Heart left ventricle (tissue), 16 donors: Measurements from ENCODE around the gene MYH14. TPM values are rescaled to one million over a fixed set of nuclear protein-coding genes. Genes with fewer than 3 reads are reported as not detected.

Experiments
- ATAC-seq, 4 donors: fragments of 200-7000 bp; cut with Tn5 transposase; one replicate each; pipeline ENCODE4 v1.9.1; 2020 to 2022; ENCODE audit warnings: moderate library complexity in 4 of 4, mild to moderate bottlenecking in 3 of 4, moderate number of reproducible peaks in 1 of 4
- DNase-seq, 5 donors: peaks; one replicate each; pipeline ENCODE4 v3.0.0-alpha.2; 2020
- H3K27ac ChIP-seq, 12 donors: fragments of 200-600 bp; sonication (generic) in 4 of 12; one replicate each; pipeline versions ENCODE4 v1.5.0 to v1.8.0; 2016 to 2022; ENCODE audit warnings: mild to moderate bottlenecking in 2 of 12
- H3K27me3 ChIP-seq, 9 donors: fragments of 200-600 bp; sonication (generic) in 2 of 9; one replicate each; pipeline versions ENCODE4 v1.5.1 to v1.8.0; 2016 to 2022; ENCODE audit warnings: mild to moderate bottlenecking in 3 of 9
- H3K36me3 ChIP-seq, 9 donors: fragments of 200-600 bp; sonication (generic) in 2 of 9; one replicate each; pipeline versions ENCODE4 v1.5.0 to v1.8.0; 2018 to 2022; ENCODE audit warnings: mild to moderate bottlenecking in 2 of 9
- H3K4me1 ChIP-seq, 12 donors: fragments of 200-600 bp; sonication (generic) in 4 of 12; one replicate each; pipeline versions ENCODE4 v1.5.0 to v1.8.0; 2016 to 2022; ENCODE audit warnings: mild to moderate bottlenecking in 3 of 12
- H3K4me3 ChIP-seq, 12 donors: fragments of 200-600 bp; sonication (generic) in 4 of 12; one replicate each; pipeline versions ENCODE4 v1.5.0 to v1.8.0; 2017 to 2022; ENCODE audit warnings: mild to moderate bottlenecking in 9 of 12, moderate library complexity in 4 of 12
- H3K9me3 ChIP-seq, 12 donors: fragments of 200-600 bp; sonication (generic) in 4 of 12; one replicate each; pipeline versions ENCODE4 v1.5.0 to v1.8.0; 2016 to 2022; ENCODE audit warnings: mild to moderate bottlenecking in 1 of 12
- CTCF ChIP-seq, 12 donors: fragments of 200-600 bp; sonication (generic) in 4 of 12; IDR thresholded peaks; one replicate each; pipeline versions ENCODE4 v1.5.0 to v1.8.0; 2018 to 2022; ENCODE audit warnings: antibody characterized with exemption in 12 of 12, mild to moderate bottlenecking in 5 of 12
- POLR2A ChIP-seq, 2 donors: fragments of 450-650 bp; IDR thresholded peaks; one replicate each; pipeline ENCODE4 v1.6.1; 2017; ENCODE audit warnings: antibody characterized with exemption in 2 of 2, mild to moderate bottlenecking in 2 of 2, moderate library complexity in 2 of 2
- WGBS, 4 donors: extraction: QIAGEN DNeasy Blood & Tissue Kit in 2 of 4; methylation state at CpG; one replicate each; pipeline versions ENCODE4 v1.1.5 to v1.1.7; 2013 to 2018; 5-methylcytosine and 5-hydroxymethylcytosine counted together
- intact Hi-C, 10 donors: fragments of 100-400 bp; cut with DNase I; formaldehyde crosslinking; loops; one replicate each; pipeline versions ENCODE4 v1.11.1 to v1.14.2; 2022
- polyA plus RNA-seq, 2 donors: library from polyadenylated mRNA; stranded (reverse); fragments of 200-250 nt; gene quantifications; one replicate each; pipeline ENCODE4 v1.2.3, GENCODE V29; 2013
- total RNA-seq, 9 donors: library from RNA; depleted of rRNA in 2 of 9; stranded (reverse); fragments of >200 nt in 2 of 9; fragmentation: NEBNext Ultra II Directional in 3 of 9; extraction: Animal tissue kit (Norgen Biotek cat#: 25700) in 3 of 9; gene quantifications; one replicate each; pipeline versions ENCODE4 v1.1.0 to v1.2.4, GENCODE V29; 2016 to 2023
- donor health status: ischemic (EF 13 %, LVEDD 7.1; RV severe dilation, severe dysfunction).
- donor health status: healthy with polysubstance abuse.
- donor health status: DM: no; HTN: yes; CAD: no.
- donor health status: DM: no; HTN: no; CAD: no.
- donor health status: ischemic (EF 25% LVEDD 6.9; RV normal size, moderate dysfunction).
- donor health status: ischemic (EF 25% LVEDD 5.7; RV mildly dilated, moderate dysfunction).
- donor health status: healthy.
- donor health status: DM: yes; HTN: yes; CAD: no.
- donor health status: ischemic (EF 35%, LVEDD 5.7; RV mildly dilated, moderate dysfunction).
- donor health status: nonischemic (EF 11% LVEDD 7.7; RV severe dilation, severe dysfunction).
- donor health status: DM: yes; HTN: yes; CAD: no.
- donor health status: PGD.
- donor health status: ischemic (EF 29% LVEDD 5.4; RV normal size, mild dysfunction).
- donor health status: nonischemic (EF 23%, LVEDD 6.1; RV moderate dilation, normal function).

MYH14 gene
- total and polyA plus RNA-seq, 11 donors: 45.8 to 132 (median 90.5) TPM

DNA sequence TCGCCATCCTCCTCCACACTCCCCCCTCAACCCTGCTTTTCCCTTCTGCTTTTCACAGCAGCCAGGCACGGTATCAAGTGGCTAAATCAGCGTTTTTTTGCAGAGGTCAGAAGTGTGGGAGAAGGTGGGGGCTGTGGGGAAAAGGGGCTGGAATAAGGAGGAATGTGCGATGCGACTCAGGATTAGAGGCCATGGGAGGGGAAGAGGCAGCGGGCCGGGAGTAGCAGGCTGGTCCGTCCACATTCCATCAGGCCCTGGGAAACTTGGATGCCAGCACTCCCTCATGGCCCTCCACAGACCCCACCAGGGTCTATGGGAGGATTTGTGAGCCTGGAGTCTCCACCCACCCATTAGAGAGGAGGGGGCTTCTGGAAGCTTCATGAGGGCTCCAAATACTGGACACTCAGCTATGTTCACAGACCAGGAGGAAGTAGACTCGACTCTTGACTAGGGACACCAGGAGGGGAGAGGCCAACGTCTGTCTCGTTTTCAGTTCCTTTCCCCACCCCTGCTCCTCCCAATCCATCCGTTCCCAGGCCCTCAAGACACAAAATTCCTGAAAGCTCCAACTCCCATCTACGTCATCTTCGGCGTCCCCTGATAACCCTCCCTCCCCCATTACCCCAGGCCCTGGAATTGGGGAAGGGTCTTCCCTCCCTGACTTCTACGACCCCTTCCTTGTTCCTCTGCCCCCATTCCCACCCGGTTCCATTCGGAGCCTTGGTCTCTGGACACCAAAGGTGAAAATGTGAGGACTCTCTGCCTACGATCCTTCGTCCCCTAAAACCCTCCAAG is 129.0 kb downstream of the MYH14 start:
- DNase-seq (peak in 3 of 5 donors; percentile 35 to 57 (median 51)), ATAC-seq (no peak)
- Histone ChIP-seq H3K27me3 (peaks cover 2 to 59% (median 21%) of the 10 kb centered on the region in 9 donors), H3K27ac (peak overlapping the region; percentile 42 to 92 (median 69)), H3K4me3 (peak overlapping the region in 11 of 12 donors; percentile 25 to 69 (median 54)), H3K4me1 (peaks cover 0 to 45% (median 17%) of the 10 kb centered on the region in 12 donors), H3K9me3 (no peaks in the 10 kb centered on the region), H3K36me3 (no peaks in the 10 kb centered on the region)
- intact Hi-C loops: no loop called here
- 16 to 26% (median 19%) methylated on average over 20 of the region's 20 CpGs for whole genome bisulfite sequencing, 4 donors
- TF ChIP-seq CTCF (IDR thresholded peaks at IDR 0.05) (no peak), POLR2A (IDR thresholded peaks at IDR 0.05) (no peak)

DNA sequence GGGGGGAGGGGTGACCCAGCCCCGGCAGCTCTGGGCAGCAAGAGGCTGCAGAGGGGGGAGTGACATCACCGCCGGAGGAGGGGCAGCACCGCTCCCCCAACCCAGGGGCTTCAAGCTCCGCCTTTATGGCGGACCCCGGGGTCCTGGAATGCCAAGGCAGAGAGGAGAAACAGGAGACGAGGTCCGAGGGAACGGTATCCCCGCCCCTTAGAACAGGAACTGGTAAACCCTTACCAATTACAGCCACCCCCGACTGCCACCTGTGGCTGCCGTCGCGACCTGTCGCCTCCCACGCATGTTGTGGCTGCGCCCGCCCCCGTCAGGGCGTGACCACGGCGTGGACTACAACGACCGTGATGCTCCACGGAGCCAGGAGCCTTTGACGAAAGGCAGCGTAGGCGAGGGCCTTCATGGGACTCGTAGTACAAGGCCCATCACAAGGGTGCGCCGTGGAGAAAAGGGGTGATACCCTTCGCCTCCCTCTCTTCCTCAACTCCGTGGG is 129.9 kb downstream of the MYH14 start:
- peak; percentile 88 to 96 (median 94) for DNase-seq
- peak overlapping the region; percentile 14 to 69 (median 54) for H3K4me3 ChIP-seq
- peaks cover 0 to 53% (median 17%) of the 10 kb centered on the region in 9 donors for H3K27me3 ChIP-seq
- H3K9me3 ChIP-seq: no peaks in the 10 kb centered on the region
- peaks cover 0 to 40% (median 17%) of the 10 kb centered on the region in 12 donors for H3K4me1 ChIP-seq
- WGBS, 4 donors: 1 to 2% (median 2%) methylated on average over 17 to 34 of the region's 34 CpGs
- H3K27ac ChIP-seq: peak overlapping the region; percentile 42 to 92 (median 69)
- ATAC-seq: peak; percentile 38 to 64 (median 60)
- no peak for TF ChIP-seq CTCF (IDR thresholded peaks at IDR 0.05)
- TF ChIP-seq POLR2A (IDR thresholded peaks at IDR 0.05): no peak
- no peaks in the 10 kb centered on the region for H3K36me3 ChIP-seq
- intact Hi-C loops: no loop called here

GRCh38 chr19:50333737-50334617 is 130.6 kb downstream of the MYH14 start:
- Histone ChIP-seq H3K36me3 (no peaks in the 10 kb centered on the region), H3K27ac (peak overlapping the region in 11 of 12 donors; percentile 47 to 92 (median 73)), H3K9me3 (no peaks in the 10 kb centered on the region), H3K4me1 (peaks cover 0 to 37% (median 15%) of the 10 kb centered on the region in 12 donors), H3K4me3 (peak overlapping the region; percentile 14 to 69 (median 54)), H3K27me3 (peaks cover 0 to 49% (median 17%) of the 10 kb centered on the region in 9 donors)
- ATAC-seq (peak; percentile 10 to 29 (median 18)), DNase-seq (peak; percentile 66 to 90 (median 79))
- WGBS, 4 donors: 11 to 19% (median 14%) methylated on average over 23 to 54 of the region's 54 CpGs
- TF ChIP-seq CTCF (IDR thresholded peaks at IDR 0.05) (no peak), POLR2A (IDR thresholded peaks at IDR 0.05) (peak in 1 of 2 donors; percentile 56)
- intact Hi-C loops: no loop called here
